OCI-M2 (cell line): Measurements from ENCODE around the gene MYBPC2.
"Not testable (repeated sequence)": the region's sequence is repeated elsewhere in the genome, so short reads cannot be mapped to it uniquely, and the experiment has no call there.

ENCODE experiments used
- DNase-seq: peaks from one replicate; lab custom pipeline; 2025; ENCODE audit not compliant: unreplicated experiment; lab: John Stamatoyannopoulos, UW

MYBPC2 gene

GRCh38 chr19:50427318-50427925, 5.3 kb upstream of the MYBPC2 start:
- no peak for DNase-seq

GRCh38 chr19:50427997-50428425, 4.7 kb upstream of the MYBPC2 start:
- DNase-seq = no peak

GRCh38 chr19:50428772-50429463, 3.8 kb upstream of the MYBPC2 start:
- no peak for DNase-seq

GRCh38 chr19:50430888-50431342, 1.8 kb upstream of the MYBPC2 start:
- DNase-seq = no peak

GRCh38 chr19:50431343-50432220, 1.1 kb upstream of the MYBPC2 start:
- DNase-seq = peak; percentile 96

- no peak for DNase-seq
Measured at GRCh38 chr19:50433201-50434180, 799 bp downstream of the MYBPC2 start.

GRCh38 chr19:50434525-50434924, 1.8 kb downstream of the MYBPC2 start:
- no peak for DNase-seq

- no peak for DNase-seq
Measured at GRCh38 chr19:50435221-50435620, 2.5 kb downstream of the MYBPC2 start.

GRCh38 chr19:50435627-50436026, 2.9 kb downstream of the MYBPC2 start:
- DNase-seq = no peak

- no peak for DNase-seq
Measured at GRCh38 chr19:50437862-50438449, 5.3 kb downstream of the MYBPC2 start.

- DNase-seq = not testable (repeated sequence)
Measured at GRCh38 chr19:50439130-50439529, 6.4 kb downstream of the MYBPC2 start.

- DNase-seq = no peak
Measured at GRCh38 chr19:50444059-50444458, 11.4 kb downstream of the MYBPC2 start.

GRCh38 chr19:50447053-50447452, 14.4 kb downstream of the MYBPC2 start:
- DNase-seq = no peak

GRCh38 chr19:50447750-50448149, 15.1 kb downstream of the MYBPC2 start:
- no peak for DNase-seq

- no peak for DNase-seq
Measured at GRCh38 chr19:50449236-50449899, 16.7 kb downstream of the MYBPC2 start.

GRCh38 chr19:50450369-50451222, 17.9 kb downstream of the MYBPC2 start:
- DNase-seq = no peak

- DNase-seq = no peak
Measured at GRCh38 chr19:50451223-50451534, 18.5 kb downstream of the MYBPC2 start.

- no peak for DNase-seq
Measured at GRCh38 chr19:50453243-50453642, 20.6 kb downstream of the MYBPC2 start.

- no peak for DNase-seq
Measured at GRCh38 chr19:50455992-50456391, 23.3 kb downstream of the MYBPC2 start.
